ENCODE data around the gene PIGZ. TPM values are rescaled to one million over a fixed set of nuclear protein-coding genes. Genes with fewer than 3 reads are reported as not detected.

Gene PIGZ
- total RNA-seq, 1 donor from 2014 or later = 2.8 TPM

DNA sequence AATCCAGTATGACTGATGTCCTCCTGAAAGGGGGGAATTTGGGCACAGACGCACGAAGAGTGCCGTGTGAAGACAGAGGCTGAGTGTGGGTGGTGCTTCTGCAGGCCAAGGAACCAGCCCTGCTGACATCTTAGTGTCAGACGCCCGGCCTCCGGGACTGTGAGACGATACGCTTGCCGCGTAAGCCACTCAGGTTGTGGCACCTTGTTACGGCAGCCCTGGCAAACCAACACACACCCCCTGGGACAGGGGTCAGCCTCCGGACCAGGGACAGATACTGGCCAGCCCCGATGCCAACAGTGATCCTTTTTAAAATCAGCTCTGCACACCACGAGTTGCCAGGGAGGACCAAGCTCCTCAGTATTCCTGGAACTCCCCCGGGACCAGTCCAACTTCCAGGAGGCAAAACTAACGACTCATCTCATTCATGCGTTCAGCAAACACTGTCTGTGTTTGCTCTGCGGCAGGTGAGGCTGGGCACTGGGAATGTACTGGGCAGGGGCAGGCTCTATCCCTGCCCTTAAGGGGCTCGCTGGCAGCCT is 21.2 kb upstream of the PIGZ start:
- DNase-seq (ENCODE audit: missing footprints) = no peak
- intact Hi-C loops (cut with DNase I) = no loop called here
- ATAC-seq = no peak

DNA sequence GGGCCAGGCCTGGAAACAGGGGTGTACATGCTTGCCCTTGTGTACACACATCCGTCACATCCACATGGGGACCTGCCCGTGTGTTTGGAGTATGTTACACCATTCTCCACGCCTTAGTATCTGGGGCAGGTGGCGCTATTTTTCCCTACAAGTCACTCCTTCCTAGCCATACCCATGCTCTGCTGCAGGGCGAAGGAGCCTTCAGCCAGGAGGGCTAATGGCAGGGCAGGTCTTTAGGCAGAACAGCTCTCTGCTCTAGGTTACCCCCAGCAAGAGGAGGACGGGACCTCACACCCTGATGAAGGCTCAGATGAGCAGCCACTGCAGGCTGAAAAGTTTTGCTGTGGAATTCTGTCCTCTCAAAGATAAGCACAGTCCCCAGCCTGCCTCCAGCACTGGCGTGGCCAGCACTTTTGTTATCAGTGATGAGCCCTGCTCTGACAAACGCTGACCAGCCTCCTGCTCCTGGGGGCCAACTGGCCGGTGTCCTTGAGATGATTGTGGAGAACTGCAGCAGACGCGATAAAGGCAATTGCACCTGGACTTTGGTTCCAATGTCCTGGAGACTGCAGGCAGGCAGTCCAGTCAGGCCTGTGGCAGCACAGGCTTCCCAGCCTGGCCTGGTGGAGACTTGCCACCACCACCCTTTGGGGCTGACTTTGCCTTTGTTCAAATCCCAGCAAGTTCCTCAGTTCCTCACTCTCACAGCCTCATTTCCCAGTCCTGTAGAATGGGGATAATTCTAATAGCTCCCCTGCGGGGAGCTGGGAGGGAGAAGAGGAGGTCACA is 19.8 kb upstream of the PIGZ start:
- DNase-seq (ENCODE audit: missing footprints) = no peak
- intact Hi-C loops (cut with DNase I) = no loop called here
- ATAC-seq = peak; percentile 48

DNA sequence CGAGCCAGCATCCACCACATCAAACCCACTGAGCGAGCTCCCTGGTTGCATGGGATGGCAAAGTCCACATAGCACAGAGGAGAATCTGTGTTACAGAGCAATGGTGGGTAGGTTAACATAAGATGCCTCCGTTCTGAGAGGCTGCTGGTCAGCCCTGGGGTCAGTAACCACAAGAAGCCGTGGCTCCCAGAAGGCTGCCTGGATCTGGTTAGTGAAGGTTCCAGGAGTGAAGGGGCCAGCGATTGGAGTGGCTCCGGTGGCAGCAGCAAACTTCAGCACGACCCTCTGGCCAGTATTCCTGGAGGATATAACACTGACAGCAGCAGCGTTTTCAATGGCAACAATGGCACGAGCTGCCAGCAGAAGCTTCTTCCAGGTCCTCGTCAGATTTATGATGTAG is 18.4 kb upstream of the PIGZ start:
- intact Hi-C loops (cut with DNase I) = no loop called here
- DNase-seq (ENCODE audit: missing footprints) (no peak), ATAC-seq (no peak)

- ATAC-seq = no peak
- no peak for DNase-seq (ENCODE audit: missing footprints)
- intact Hi-C loops (cut with DNase I) = no loop called here
These were observed 17.6 kb upstream of the PIGZ start for GRCh38 chr3:196985954-196986885.

DNA sequence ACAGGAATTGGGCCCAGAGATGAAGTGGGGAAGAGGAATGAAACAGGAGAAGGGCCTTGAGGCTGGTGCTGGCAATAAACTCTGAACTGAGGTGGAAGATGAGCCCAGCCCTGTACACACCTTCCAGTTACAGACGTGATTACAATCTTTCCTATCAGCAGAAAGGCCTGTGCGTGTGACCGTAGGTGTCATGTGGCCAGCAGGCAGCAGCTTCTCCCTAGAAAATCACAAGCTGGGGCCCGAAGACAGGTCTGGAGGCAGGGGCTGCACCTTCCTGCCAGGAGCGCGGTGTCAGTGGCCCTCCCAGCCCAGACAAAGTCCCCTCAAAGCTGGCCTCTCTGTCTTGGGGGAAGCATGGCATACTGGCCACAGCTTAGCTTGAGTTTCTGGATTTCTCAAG is 16.7 kb upstream of the PIGZ start:
- ATAC-seq (no peak), DNase-seq (ENCODE audit: missing footprints) (no peak)
- intact Hi-C loops (cut with DNase I) = no loop called here

DNA sequence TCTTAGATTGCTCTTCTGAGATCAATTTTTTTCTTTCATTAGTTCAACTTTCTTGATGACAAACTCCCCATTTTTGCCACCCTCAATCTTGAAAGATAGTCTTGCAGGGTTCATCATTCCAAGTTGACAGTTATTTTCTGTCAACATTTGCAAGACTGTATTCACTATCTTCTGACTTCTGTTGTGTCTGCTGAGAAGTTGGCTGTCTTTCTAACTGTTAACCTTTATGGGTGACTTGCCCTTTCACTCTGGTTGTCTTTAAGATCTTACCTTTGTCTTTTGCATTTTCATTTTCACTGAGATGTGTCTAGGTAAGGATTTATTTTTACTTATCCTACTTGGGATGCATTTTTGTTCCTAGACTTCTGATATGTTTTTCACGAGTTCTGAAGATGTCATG is 14.6 kb upstream of the PIGZ start:
- ATAC-seq (no peak), DNase-seq (ENCODE audit: missing footprints) (no peak)
- intact Hi-C loops (cut with DNase I) = no loop called here

DNA sequence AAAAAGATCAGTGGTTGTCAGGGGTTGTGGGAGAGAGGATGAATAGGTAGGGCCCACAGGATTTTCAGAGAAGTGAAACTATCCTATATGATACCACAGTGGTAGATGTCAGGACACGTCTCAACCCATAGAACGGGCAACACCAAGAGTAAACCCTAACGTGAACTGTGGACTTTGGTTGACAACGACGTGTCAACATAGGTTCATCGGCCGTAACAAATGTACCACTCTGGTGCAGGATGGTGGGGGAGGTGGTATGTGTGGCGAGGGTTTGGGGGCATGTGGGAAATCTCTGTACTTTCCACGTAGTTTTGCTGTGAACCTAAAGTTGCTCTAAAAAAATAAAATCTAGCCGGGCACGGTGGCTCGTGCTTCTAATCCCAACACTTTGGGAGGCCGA is 13.0 kb upstream of the PIGZ start:
- intact Hi-C loops (cut with DNase I) = no loop called here
- DNase-seq (ENCODE audit: missing footprints) (no peak), ATAC-seq (no peak)

DNA sequence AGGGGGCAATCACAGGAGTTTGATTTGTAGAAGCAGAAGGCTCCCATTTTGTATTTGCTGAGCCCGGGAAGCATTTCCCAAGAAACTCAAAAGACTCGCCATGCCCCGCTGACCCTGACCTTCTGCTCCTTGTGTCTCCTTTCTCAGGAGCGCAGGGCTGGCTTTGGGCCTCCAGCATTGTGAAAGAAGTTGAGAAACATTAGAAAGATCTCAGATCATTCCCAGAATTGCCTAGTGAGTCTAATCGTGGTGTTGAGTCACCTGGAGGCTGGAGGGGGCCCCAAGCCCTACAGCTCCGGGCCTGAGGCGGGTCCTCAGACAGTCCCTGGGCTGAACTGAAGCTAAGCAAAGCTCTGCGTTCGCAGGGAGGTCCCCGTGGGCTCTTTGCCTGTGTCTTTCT is 10.9 kb upstream of the PIGZ start:
- intact Hi-C loops (cut with DNase I) = loop anchor here (2.0 kb wide), 1 partner anchor 207 kb away; no protein-coding TSS in a partner anchor
- ATAC-seq (no peak), DNase-seq (ENCODE audit: missing footprints) (no peak)

- ATAC-seq = no peak
- DNase-seq (ENCODE audit: missing footprints) = no peak
- intact Hi-C loops (cut with DNase I) = no loop called here
These were observed 8.3 kb upstream of the PIGZ start for GRCh38 chr3:196976941-196977340.

GRCh38 chr3:196975349-196975748 is 6.7 kb upstream of the PIGZ start:
- intact Hi-C loops (cut with DNase I) = no loop called here
- ATAC-seq (no peak), DNase-seq (ENCODE audit: missing footprints) (no peak)

- ATAC-seq (no peak), DNase-seq (ENCODE audit: missing footprints) (no peak)
- intact Hi-C loops (cut with DNase I) = no loop called here
These were observed 6.0 kb upstream of the PIGZ start for GRCh38 chr3:196974661-196975060.

DNA sequence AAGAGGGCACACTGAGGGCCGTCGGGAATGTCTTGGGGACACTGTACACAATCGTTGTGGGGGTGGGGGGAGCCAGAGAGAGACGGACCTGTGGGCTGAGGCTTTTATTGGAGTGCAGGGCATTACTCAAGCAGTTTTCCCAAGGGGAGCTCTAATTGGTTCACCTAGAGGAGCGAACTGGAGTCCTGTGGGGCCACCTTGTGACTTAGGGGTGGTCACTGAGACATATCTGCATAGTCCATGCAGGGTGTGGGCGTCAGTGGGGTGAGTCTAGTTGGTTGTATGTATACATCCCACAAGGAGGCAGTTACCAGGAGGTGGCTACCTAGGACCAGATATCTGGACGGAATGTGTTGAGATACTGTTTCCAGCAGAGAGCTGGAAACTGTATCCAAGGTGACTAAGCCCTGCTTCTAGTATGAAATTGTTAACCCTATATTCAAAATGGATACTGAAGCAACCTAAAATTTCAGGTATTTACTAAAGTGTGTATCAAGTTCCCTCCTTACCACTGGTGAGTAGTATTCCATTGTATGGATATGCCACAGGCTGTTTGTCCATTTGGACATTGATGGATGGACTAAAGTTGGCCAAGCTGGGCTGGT is 2.6 kb upstream of the PIGZ start:
- intact Hi-C loops (cut with DNase I) = loop anchor here (2.0 kb wide), 1 partner anchor 132 kb away; no protein-coding TSS in a partner anchor
- DNase-seq (ENCODE audit: missing footprints) = no peak
- no peak for ATAC-seq

DNA sequence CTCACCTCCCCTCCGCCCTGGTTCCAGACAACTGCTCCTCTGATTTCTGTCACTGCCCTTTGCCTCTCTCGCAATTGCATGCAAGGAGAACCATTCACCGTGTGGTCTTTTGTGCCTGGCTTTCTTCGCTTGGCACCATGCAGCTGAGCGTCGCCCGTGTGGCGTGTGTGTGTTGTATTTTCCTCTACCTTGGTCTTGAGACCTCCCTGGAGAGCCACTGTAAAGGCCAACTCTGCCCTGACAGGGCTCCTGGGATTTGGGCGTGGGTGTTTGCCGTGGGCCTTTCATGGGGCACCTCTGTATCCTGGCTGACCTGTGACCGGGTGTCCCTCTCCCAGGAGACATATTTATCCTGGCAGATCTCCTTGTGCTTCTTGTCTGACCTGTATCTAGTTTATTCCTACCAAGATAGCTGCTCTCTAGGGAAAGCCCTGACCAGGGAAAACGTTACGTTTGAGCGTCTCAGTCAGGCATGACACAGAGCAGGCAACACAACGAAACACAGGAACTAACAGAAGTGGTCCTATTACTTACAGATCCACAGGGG is 2.0 kb upstream of the PIGZ start:
- DNase-seq (ENCODE audit: missing footprints) (no peak), ATAC-seq (no peak)
- intact Hi-C loops (cut with DNase I) = loop anchor here (2.0 kb wide), 1 partner anchor 132 kb away; no protein-coding TSS in a partner anchor

- ATAC-seq (peak; percentile 88), DNase-seq (ENCODE audit: missing footprints) (peak; percentile 88)
- intact Hi-C loops (cut with DNase I) = loop anchor here (2.0 kb wide), 1 partner anchor 131 kb away; no protein-coding TSS in a partner anchor
These were observed 1.3 kb upstream of the PIGZ start for GRCh38 chr3:196969660-196970546.

- ATAC-seq (no peak), DNase-seq (ENCODE audit: missing footprints) (no peak)
- intact Hi-C loops (cut with DNase I) = no loop called here
These were observed 564 bp upstream of the PIGZ start for GRCh38 chr3:196969134-196969659.

DNA sequence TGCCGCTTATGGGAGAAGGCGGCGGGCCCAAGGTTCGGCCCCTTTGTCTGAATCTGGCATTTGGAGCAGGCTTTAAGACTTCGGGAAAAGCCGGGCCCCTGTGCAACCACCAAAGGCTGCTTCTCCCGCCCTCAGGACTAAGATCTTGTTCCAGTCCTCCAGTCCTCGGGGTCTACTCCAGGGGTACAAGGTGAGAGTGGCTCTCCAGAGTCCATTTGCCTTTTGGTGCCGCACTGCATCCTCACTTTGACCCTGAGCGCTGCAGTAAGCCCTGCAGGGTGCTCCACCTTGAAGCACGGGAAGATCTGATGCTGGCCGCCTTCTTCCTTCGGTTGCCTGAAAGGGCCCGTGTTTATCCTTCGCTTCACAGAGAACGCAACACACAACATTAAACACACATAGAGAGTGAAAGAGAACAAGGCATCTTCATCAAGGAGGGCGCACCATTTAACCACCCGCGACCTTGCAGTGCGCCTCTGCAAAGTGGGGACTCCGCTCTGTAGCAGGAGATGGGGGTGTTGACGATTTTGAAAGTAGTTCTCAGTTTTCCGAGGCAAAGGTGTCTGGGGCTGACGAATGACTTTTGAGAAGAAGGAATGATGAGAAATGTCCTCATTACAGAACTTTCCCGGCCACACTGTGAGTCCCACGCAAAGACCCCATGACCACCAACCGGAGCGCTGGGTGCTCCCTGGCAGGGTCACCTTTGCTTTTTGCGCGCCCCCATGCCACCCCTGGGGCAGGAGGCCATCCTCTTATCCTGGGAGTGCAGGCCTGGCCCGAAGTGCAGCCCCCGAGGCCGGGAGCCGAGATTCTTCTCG is 1.0 kb downstream of the PIGZ start:
- ATAC-seq (no peak), DNase-seq (ENCODE audit: missing footprints) (no peak)
- intact Hi-C loops (cut with DNase I) = no loop called here
